HG03060 (cell line): Measurements from ENCODE around the gene KDM1B.
A peak's percentile ranks its signal among the peaks of the same experiment; 100 is the strongest.

ENCODE experiments used
- ATAC-seq: cut with Tn5 transposase; IDR thresholded peaks from one replicate; pipeline ENCODE4 v1.9.1; 2021; ENCODE audit warnings: low read depth, moderate number of reproducible peaks; ENCODE audit not compliant: unreplicated experiment

Gene KDM1B

GRCh38 chr6:18155150-18155863 lies at the start of gene KDM1B:
Gene KDM1B (plus strand): TSS chr6:18155422. CDS start chr6:18159896, 4,474 bp downstream.
- ATAC-seq: peak; percentile 71

- no peak for ATAC-seq
These were observed 48.2 kb upstream of the KDM1B start for GRCh38 chr6:18107061-18107460.

- no peak for ATAC-seq
These were observed 45.1 kb upstream of the KDM1B start for GRCh38 chr6:18110162-18110561.

- no peak for ATAC-seq
These were observed 39.9 kb upstream of the KDM1B start for GRCh38 chr6:18115356-18115755.

- ATAC-seq: no peak
These were observed 38.1 kb upstream of the KDM1B start for GRCh38 chr6:18117136-18117535.

GRCh38 chr6:18118330-18118729 lies 36.9 kb upstream of the KDM1B start:
- no peak for ATAC-seq

GRCh38 chr6:18119236-18119635 lies 36.0 kb upstream of the KDM1B start:
- ATAC-seq: no peak

- ATAC-seq: no peak
These were observed 33.6 kb upstream of the KDM1B start for GRCh38 chr6:18121580-18122127.

- peak; percentile 70 for ATAC-seq
These were observed 32.8 kb upstream of the KDM1B start, which contains the start of gene NHLRC1 for GRCh38 chr6:18122128-18123093. Gene NHLRC1 (minus strand): TSS chr6:18122677. CDS start chr6:18122606, 71 bp downstream.

GRCh38 chr6:18126121-18126520 lies 29.1 kb upstream of the KDM1B start:
- no peak for ATAC-seq

- ATAC-seq: no peak
These were observed 22.9 kb upstream of the KDM1B start for GRCh38 chr6:18132346-18132745.

GRCh38 chr6:18135171-18135570 lies 20.1 kb upstream of the KDM1B start:
- ATAC-seq: no peak

- no peak for ATAC-seq
These were observed 19.0 kb upstream of the KDM1B start for GRCh38 chr6:18136260-18136659.

GRCh38 chr6:18138906-18139305 lies 16.3 kb upstream of the KDM1B start:
- ATAC-seq: no peak

GRCh38 chr6:18139935-18140621 lies 15.1 kb upstream of the KDM1B start:
- ATAC-seq: no peak

- ATAC-seq: no peak
These were observed 13.2 kb upstream of the KDM1B start for GRCh38 chr6:18141805-18142590.

- no peak for ATAC-seq
These were observed 12.7 kb upstream of the KDM1B start for GRCh38 chr6:18142591-18142861.

GRCh38 chr6:18147160-18147559 lies 8.1 kb upstream of the KDM1B start:
- ATAC-seq: no peak

- ATAC-seq: no peak
These were observed 7.6 kb upstream of the KDM1B start for GRCh38 chr6:18147616-18148015.
